PC-3 (cell line): ENCODE measurements around the gene DCAKD. TPM values are rescaled to one million over a fixed set of nuclear protein-coding genes. Genes with fewer than 3 reads are reported as not detected.

Experiments used
- ATAC-seq: fragments of 200-7000 bp; cut with Tn5 transposase; 2 replicates; pipeline ENCODE4 v1.9.1; 2020; ENCODE audit warnings: mild to moderate bottlenecking, moderate library complexity
- BruUV-seq: library from RNA; stranded (reverse); fragments of 400-500 nt; replicated peaks from 2 replicates; lab custom pipeline; 2021; lab: Mats Ljungman, UMichigan
- CTCF ChIA-PET: fragments of 300-600 bp; sonication (Branson Sonifier 250); formaldehyde crosslinking; loops from one replicate; lab custom pipeline; 2022; ENCODE audit warnings: antibody characterized with exemption; lab: Charles Lee
- POLR2A ChIA-PET: fragments of 300-600 bp; sonication (Branson Sonifier 250); formaldehyde crosslinking; loops from one replicate; lab custom pipeline; 2022; ENCODE audit warnings: antibody characterized with exemption; ENCODE audit not compliant: unreplicated experiment; lab: Charles Lee
- DNase-seq: peaks from one replicate; pipeline ENCODE4 v3.0.0-alpha.2; 2015
- H2AFZ ChIP-seq: fragments of 300-600 bp; sonication (generic); 2 replicates; pipeline ENCODE4 v1.6.0; 2016; ENCODE audit warnings: antibody characterized with exemption, low read length
- H3F3A ChIP-seq: fragments of 300-600 bp; sonication (generic); one replicate; pipeline ENCODE4 v1.6.0; 2017; ENCODE audit warnings: antibody characterized with exemption, low read length, control low read depth, mild to moderate bottlenecking; ENCODE audit not compliant: unreplicated experiment
- H3K27ac ChIP-seq: fragments of 300-600 bp; sonication (generic); 2 replicates; pipeline ENCODE4 v1.5.1; 2016; ENCODE audit warnings: mild to moderate bottlenecking, low read length
- H3K27me3 ChIP-seq: fragments of 300-600 bp; sonication (generic); 2 replicates; pipeline ENCODE4 v1.6.1; 2016; ENCODE audit warnings: low read length, mixed read lengths
- H3K36me3 ChIP-seq: fragments of 300-600 bp; sonication (generic); 2 replicates; pipeline ENCODE4 v1.6.1; 2016; ENCODE audit warnings: low read depth, mixed run types, low read length, mixed read lengths
- H3K4me1 ChIP-seq: fragments of 300-600 bp; sonication (generic); 2 replicates; pipeline ENCODE4 v1.5.1; 2016; ENCODE audit warnings: low read length; ENCODE audit not compliant: insufficient read depth
- H3K4me2 ChIP-seq: fragments of 300-600 bp; sonication (generic); 2 replicates; pipeline ENCODE4 v1.6.0; 2016; ENCODE audit warnings: low read length
- H3K4me3 ChIP-seq: fragments of 300-600 bp; sonication (generic); 2 replicates; pipeline ENCODE4 v1.5.1; 2016; ENCODE audit warnings: mild to moderate bottlenecking, low read length, mixed read lengths
- H3K79me2 ChIP-seq: fragments of 300-600 bp; sonication (generic); 2 replicates; pipeline ENCODE4 v1.6.1; 2017; ENCODE audit warnings: low read length, mixed read lengths
- H3K9ac ChIP-seq: fragments of 300-600 bp; sonication (generic); 2 replicates; pipeline ENCODE4 v1.6.0; 2016; ENCODE audit warnings: mild to moderate bottlenecking, low read length
- H3K9me2 ChIP-seq: fragments of 300-600 bp; sonication (generic); replicated peaks from 2 replicates; pipeline ENCODE4 v1.6.1; 2016; ENCODE audit warnings: mixed run types, low read length, mixed read lengths
- H3K9me3 ChIP-seq: fragments of 300-600 bp; sonication (generic); 2 replicates; pipeline ENCODE4 v1.6.1; 2016; ENCODE audit warnings: low read length, mixed read lengths
- H4K20me1 ChIP-seq: fragments of 300-600 bp; sonication (generic); 2 replicates; pipeline ENCODE4 v1.6.1; 2016; ENCODE audit warnings: low read length, mixed read lengths
- EZH2 ChIP-seq: fragments of 300-600 bp; sonication (generic); IDR thresholded peaks from one replicate; pipeline ENCODE4 v1.6.1; 2017; ENCODE audit warnings: antibody characterized with exemption, mild to moderate bottlenecking, low read length; ENCODE audit not compliant: unreplicated experiment
- EZH2phosphoT487 ChIP-seq: fragments of 300-600 bp; sonication (generic); IDR thresholded peaks from 2 replicates; pipeline ENCODE4 v1.6.1; 2018; ENCODE audit warnings: mild to moderate bottlenecking, antibody characterized with exemption, low read length, borderline replicate concordance
- intact Hi-C: fragments of 100-400 bp; cut with micrococcal nuclease; formaldehyde crosslinking; loops from 2 replicates; pipeline ENCODE4 v1.9.0; 2023
- total RNA-seq: library from RNA; depleted of rRNA; stranded (reverse); fragments of >200 nt; gene quantifications from 2 replicates; pipeline ENCODE4 v1.2.3, GENCODE V29; 2014
- TF ChIP-seq, protein P1 (sequence below): fragments of 300-600 bp; sonication (generic); conservative IDR thresholded peaks from 2 replicates; pipeline ENCODE4 v1.5.1; 2017; ENCODE audit warnings: antibody characterized with exemption, low read depth, mild to moderate bottlenecking, low read length

The DCAKD gene
- total RNA-seq, 1 experiment from 2014 or later = 56.2 TPM

DNA sequence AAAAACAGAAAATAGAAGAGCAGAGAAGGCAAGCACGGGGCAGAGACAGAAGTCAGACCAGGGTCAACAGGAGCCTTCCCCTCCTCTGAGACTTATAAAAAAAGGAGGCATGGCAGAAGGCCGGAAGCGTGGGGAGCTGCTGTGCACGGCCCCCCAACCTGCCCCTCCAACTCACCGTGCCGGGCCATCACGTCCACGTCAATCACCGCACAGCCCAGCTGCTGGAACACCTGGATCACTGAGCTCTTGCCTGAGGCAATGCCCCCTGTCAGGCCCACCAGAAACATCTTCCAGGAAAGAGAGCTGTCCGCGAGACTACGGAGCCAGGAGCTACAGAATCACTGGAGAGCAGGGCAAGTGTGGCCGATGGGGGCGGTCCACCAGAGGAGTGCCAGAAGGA is 16.8 kb downstream of the DCAKD start:
- H3K9me2 ChIP-seq = no peaks in the 10 kb centered on the region
- no peak overlapping the region for H3K4me2 ChIP-seq
- ATAC-seq (no peak), DNase-seq (no peak)
- no TSS peak for BruUV-seq
- peaks cover 12% of the 10 kb centered on the region; the same call in 1 of the 2 replicates for H3K36me3 ChIP-seq
- intact Hi-C loops = no loop called here
- H3F3A ChIP-seq = no peaks in the 10 kb centered on the region
- H2AFZ ChIP-seq = no peak overlapping the region
- H3K9ac ChIP-seq = no peak overlapping the region
- H3K9me3 ChIP-seq = no peaks in the 10 kb centered on the region
- TF ChIP-seq EZH2phosphoT487 (no peak), EZH2 (no peak)
- TF ChIP-seq, protein P1, sequence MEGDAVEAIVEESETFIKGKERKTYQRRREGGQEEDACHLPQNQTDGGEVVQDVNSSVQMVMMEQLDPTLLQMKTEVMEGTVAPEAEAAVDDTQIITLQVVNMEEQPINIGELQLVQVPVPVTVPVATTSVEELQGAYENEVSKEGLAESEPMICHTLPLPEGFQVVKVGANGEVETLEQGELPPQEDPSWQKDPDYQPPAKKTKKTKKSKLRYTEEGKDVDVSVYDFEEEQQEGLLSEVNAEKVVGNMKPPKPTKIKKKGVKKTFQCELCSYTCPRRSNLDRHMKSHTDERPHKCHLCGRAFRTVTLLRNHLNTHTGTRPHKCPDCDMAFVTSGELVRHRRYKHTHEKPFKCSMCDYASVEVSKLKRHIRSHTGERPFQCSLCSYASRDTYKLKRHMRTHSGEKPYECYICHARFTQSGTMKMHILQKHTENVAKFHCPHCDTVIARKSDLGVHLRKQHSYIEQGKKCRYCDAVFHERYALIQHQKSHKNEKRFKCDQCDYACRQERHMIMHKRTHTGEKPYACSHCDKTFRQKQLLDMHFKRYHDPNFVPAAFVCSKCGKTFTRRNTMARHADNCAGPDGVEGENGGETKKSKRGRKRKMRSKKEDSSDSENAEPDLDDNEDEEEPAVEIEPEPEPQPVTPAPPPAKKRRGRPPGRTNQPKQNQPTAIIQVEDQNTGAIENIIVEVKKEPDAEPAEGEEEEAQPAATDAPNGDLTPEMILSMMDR = no peak
- no peaks in the 10 kb centered on the region for H3K27me3 ChIP-seq
- CTCF ChIA-PET = no interaction called here
- POLR2A ChIA-PET = no interaction called here
- H4K20me1 ChIP-seq = no peaks in the 10 kb centered on the region
- H3K4me1 ChIP-seq = no peaks in the 10 kb centered on the region
- H3K4me3 ChIP-seq = no peak overlapping the region
- H3K27ac ChIP-seq = no peak overlapping the region
- H3K79me2 ChIP-seq = 0 out of 2 replicates have a peak, but pooled peaks cover 7% of the 10 kb centered on the region

DNA sequence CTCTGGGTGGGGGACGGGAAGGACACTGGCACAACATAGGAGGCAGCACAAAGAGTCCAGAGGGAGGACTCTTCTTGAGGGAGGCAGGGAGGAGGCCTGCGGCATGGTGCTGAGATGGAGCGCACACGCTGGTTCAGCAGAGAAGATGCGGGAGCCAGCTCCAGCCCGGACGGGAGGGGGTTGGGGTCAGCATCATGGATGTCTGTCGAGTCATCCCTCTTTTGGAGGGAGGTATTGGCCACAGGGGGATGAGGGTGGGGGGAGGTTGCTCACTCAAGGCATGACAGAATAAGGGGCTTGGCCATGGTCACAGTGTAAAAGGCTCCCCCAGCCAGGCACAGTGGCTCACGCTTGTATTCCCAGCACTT is 19.3 kb downstream of the DCAKD start:
- H3K4me1 ChIP-seq = no peaks in the 10 kb centered on the region
- H3K27ac ChIP-seq = no peak overlapping the region
- ChIA-PET POLR2A (interaction anchor here (0.6 kb wide), 1 partner anchor 8 kb away, joined by 3 read pairs; no protein-coding TSS in a partner anchor), CTCF (interaction anchor here (0.5 kb wide), 1 partner anchor 115 kb away, joined by 3 read pairs; no protein-coding TSS in a partner anchor)
- no peak overlapping the region for H3K9ac ChIP-seq
- no peaks in the 10 kb centered on the region for H4K20me1 ChIP-seq
- DNase-seq = no peak
- no peak overlapping the region for H3K4me3 ChIP-seq
- H3K36me3 ChIP-seq = peaks cover 19% of the 10 kb centered on the region; the same call in 1 of the 2 replicates
- ATAC-seq = no peak
- H3K27me3 ChIP-seq = no peaks in the 10 kb centered on the region
- H2AFZ ChIP-seq = no peak overlapping the region
- H3K4me2 ChIP-seq = no peak overlapping the region
- intact Hi-C loops = no loop called here
- no peaks in the 10 kb centered on the region for H3K9me2 ChIP-seq
- BruUV-seq = no TSS peak
- H3F3A ChIP-seq = no peaks in the 10 kb centered on the region
- no peaks in the 10 kb centered on the region for H3K79me2 ChIP-seq
- no peak for TF ChIP-seq EZH2phosphoT487
- TF ChIP-seq EZH2 = no peak
- TF ChIP-seq, protein P1 = no peak
- H3K9me3 ChIP-seq = no peaks in the 10 kb centered on the region
